Vagina (tissue), 2 donors: ENCODE data around the gene SDCBP2.

ENCODE experiments used
- POLR2A ChIP-seq, 2 donors: fragments of 450-650 bp; IDR thresholded peaks; one replicate each; pipeline ENCODE4 v1.6.1; 2017; ENCODE audit warnings: antibody characterized with exemption in 2 of 2, mild to moderate bottlenecking in 2 of 2, moderate library complexity in 2 of 2
- POLR2AphosphoS5 ChIP-seq, 2 donors: sonication (generic); formaldehyde crosslinking; IDR thresholded peaks; one replicate each; pipeline ENCODE4 v1.9.0; 2017; ENCODE audit warnings: antibody characterized with exemption in 2 of 2, mild to moderate bottlenecking in 2 of 2, low read depth in 1 of 2; ENCODE audit not compliant: insufficient read depth in 1 of 2
- TF ChIP-seq, protein P1 (sequence below), 3 experiments: fragments of 450-650 bp in 2 of 3; fragments of 200-600 bp in 1 of 3; sonication (generic) in 1 of 3; IDR thresholded peaks; one replicate each; pipeline ENCODE4 v1.5.1; 2017 to 2019; ENCODE audit warnings: antibody characterized with exemption in 3 of 3, mild to moderate bottlenecking in 2 of 3, moderate library complexity in 2 of 3

GRCh38 chr20:1360094-1360846 lies 31.3 kb upstream of the SDCBP2 start:
- TF ChIP-seq POLR2AphosphoS5 (IDR thresholded peaks at IDR 0.05; ENCODE audit: insufficient read depth in 1 of 2, low read depth in 1 of 2) (no peak), POLR2A (IDR thresholded peaks at IDR 0.05) (no peak)
- TF ChIP-seq, protein P1, sequence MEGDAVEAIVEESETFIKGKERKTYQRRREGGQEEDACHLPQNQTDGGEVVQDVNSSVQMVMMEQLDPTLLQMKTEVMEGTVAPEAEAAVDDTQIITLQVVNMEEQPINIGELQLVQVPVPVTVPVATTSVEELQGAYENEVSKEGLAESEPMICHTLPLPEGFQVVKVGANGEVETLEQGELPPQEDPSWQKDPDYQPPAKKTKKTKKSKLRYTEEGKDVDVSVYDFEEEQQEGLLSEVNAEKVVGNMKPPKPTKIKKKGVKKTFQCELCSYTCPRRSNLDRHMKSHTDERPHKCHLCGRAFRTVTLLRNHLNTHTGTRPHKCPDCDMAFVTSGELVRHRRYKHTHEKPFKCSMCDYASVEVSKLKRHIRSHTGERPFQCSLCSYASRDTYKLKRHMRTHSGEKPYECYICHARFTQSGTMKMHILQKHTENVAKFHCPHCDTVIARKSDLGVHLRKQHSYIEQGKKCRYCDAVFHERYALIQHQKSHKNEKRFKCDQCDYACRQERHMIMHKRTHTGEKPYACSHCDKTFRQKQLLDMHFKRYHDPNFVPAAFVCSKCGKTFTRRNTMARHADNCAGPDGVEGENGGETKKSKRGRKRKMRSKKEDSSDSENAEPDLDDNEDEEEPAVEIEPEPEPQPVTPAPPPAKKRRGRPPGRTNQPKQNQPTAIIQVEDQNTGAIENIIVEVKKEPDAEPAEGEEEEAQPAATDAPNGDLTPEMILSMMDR (IDR thresholded peaks at IDR 0.05) = no peak
